Activated CD4-positive, CD25-positive, alpha-beta regulatory T cell treated with anti-CD3 and anti-CD28 coated beads, Interleukin-2, amount 50 U/mL, for 24 hours (primary cell): ENCODE data around the gene CTRB1.
"Not testable (repeated sequence)": the region's sequence is repeated elsewhere in the genome, so short reads cannot be mapped to it uniquely, and the experiment has no call there.

Experiments
- ATAC-seq, 2 donors: fragments of 150-1000 bp; cut with Tn5 transposase; one replicate each; pipeline ENCODE4 v1.10.0; 2021; ENCODE audit warnings: mild to moderate bottlenecking in 1 of 2, moderate library complexity in 1 of 2

Gene CTRB1

GRCh38 chr16:75242436-75243078, 23.8 kb downstream of the CTRB1 start:
- not testable (repeated sequence) for ATAC-seq

- ATAC-seq, result no peak
Observed at GRCh38 chr16:75243667-75244224, 25.0 kb downstream of the CTRB1 start.

- ATAC-seq, result no peak
Observed at GRCh38 chr16:75244225-75244809, 25.5 kb downstream of the CTRB1 start.

DNA sequence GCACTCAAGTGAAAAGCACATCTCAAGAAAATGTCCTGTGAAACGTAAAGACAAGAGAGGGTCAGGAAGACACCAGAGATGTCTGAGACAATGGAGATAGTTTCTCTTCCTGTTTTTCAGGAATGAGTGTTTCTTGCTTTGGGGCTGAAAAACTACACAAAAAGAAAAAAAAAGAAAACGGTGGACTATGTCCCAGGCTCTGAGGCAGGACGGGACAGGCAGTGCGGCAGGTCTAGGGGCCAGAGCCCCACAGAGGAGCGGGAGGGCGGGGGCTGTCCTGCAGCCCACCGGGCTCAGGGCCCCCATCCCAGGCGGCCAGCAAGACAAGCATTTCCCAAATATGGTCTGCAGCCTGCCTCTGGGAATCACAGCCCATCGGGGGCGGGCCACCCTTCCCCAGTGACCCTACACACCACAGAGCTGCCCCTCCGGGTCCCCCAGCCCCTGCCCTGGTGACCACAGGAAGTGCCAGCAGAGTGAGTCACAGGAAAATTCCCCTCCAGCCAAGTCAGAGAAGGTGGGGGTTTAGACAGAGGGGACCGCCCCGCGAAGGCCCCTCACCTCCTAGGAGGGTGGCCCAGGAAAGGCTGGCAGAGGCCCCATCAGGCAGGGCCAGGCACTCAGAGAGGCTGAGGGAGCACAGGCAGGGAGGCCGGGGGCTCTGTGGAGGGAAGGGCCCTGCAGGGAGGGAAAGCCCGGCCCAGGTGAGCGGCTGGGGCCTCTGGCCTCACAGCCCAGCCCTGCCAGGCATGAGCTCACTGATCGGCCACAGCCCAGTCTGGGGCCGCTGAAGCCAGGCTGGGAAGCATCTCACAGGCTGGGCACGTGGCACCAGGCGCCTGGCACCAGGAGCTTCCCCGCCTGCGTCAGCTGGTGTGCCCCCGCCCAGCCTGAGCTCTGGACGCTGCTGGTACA, 26.3 kb downstream of the CTRB1 start:
- ATAC-seq, result no peak

DNA sequence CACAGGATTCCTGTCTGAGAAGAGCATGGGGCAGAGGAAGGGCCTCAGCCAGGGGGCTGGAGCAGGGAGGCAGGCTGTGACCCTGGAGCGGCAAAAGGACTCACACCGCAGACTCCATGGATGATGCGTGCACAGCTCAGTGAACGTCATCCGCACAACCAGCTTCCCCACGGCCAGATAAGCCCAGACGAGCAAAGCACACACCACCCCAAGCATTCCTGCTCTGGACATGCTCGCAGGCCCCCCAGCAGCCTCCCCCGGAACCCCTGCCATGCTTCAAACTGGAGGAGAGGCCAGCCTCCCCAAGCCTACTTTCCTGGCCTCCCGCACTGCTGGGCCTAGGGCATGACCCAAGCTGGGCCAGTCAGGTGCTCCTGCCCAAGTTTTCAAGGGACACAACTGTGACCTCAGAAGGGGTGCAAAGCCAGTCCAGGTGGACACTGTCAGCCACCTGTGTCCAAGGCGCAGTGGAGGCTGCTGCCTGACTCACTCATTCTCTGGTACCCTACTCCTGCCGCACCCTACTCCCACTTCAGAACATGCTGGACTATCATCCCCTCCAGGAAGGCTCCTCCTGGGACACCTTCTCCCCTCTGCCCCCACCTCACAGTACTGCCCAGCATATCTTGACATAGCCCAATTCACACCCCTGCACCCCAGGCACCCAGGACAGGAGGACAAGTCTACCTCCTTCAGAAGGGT, 27.9 kb downstream of the CTRB1 start:
- ATAC-seq, result no peak

- ATAC-seq, result no peak
Observed at GRCh38 chr16:75247249-75247648, 28.5 kb downstream of the CTRB1 start.

- no peak for ATAC-seq
Observed at GRCh38 chr16:75248142-75248535, 29.4 kb downstream of the CTRB1 start.

DNA sequence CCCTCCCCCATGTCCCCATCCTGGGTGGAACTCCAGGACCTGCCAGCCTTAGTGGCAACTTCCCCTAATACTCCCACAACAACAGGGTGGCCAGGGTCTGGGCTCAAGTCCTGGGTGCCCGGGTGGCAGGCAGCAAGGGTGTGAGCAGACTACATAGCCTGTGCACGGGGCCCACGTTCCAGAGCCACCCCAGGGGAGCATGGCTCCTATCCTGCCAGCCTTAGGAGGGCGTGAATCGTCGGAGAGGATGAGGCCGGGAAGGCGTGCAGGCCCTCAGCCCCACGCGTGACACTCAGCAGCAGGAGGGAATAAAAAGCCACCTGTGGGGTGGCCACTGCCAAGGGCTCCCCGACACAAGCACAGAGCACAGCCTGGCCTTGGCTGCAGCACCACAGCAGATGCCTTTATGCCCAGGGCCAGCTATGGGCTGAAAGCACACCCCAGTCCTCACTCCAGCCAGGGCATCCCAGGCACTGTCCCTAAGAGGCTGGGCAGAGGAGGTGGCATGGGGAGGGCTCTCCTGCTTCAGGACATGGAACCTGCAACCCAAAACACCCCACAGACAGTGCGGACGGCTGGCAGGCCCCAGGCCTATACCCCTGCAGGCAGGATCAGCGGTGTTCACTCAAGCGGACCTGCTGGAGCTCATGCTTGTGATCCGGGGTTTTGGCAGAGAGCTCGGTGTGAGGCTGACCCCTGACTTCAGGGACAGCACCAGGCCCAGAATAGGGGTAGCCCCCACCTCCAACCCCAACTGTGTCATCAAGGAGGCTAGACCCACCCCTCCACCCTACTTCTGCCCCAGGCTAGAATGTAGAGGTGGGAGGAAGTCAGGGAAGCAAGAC, 30.0 kb downstream of the CTRB1 start:
- ATAC-seq, result no peak

GRCh38 chr16:75249441-75249840, 30.7 kb downstream of the CTRB1 start:
- no peak for ATAC-seq

DNA sequence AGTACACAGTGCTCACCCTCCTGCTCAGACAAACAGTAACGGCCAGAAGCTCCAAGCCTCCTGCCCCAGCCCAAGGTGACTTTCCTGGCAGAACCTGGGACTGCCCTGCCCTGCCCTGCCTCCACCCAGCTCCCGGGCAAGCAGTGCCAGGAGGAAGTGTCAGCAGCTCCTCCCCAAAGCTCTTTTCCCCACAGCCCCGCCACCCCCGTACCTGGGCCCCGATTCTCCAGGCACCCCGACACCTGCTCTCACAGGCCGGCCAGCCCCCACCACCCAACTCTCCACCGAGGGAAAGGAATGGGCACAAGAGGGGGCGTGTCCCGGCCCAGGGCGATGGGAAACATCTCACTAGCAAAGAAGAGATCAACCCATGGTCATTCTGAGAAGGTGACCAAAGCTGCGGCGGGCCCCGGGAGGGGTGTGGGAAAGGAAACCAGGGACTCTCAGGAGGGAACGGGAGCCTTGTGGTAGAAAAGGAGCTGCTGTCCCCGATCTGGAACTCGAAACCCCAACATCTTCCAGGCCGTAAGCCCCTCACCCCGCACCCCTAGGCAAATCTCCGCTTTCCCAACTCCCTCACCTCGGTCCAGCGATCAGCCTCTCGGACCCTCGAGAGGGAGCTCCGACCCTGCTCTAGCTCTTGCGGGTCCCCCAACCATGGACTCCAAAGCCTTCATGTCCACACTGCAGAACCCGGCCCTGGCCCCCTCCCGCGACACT, 31.5 kb downstream of the CTRB1 start:
- ATAC-seq, result no peak

DNA sequence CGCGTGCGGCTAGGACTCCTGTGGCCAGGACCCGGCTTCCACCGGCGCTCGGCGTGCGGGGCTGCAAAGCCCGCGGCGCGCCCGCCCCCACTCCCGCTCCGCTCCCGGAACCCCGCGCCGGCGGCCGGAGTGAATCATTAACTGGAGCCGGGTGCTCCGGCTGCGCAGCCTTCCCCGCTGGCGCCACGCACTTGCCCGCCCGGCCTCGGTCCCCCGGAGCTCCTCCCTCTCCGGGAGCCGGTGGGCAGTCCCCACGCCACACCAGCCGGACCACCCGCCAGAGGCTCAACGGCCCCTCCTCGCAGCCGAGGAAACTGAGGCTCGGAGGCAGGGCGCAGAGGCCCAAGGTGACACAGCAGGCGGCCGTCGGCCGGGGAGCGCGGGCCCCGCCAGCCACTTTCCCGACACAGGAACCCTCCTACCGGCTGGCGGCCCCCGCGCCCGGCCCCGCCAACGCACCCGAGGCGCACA, 32.1 kb downstream of the CTRB1 start:
- ATAC-seq, result no peak

DNA sequence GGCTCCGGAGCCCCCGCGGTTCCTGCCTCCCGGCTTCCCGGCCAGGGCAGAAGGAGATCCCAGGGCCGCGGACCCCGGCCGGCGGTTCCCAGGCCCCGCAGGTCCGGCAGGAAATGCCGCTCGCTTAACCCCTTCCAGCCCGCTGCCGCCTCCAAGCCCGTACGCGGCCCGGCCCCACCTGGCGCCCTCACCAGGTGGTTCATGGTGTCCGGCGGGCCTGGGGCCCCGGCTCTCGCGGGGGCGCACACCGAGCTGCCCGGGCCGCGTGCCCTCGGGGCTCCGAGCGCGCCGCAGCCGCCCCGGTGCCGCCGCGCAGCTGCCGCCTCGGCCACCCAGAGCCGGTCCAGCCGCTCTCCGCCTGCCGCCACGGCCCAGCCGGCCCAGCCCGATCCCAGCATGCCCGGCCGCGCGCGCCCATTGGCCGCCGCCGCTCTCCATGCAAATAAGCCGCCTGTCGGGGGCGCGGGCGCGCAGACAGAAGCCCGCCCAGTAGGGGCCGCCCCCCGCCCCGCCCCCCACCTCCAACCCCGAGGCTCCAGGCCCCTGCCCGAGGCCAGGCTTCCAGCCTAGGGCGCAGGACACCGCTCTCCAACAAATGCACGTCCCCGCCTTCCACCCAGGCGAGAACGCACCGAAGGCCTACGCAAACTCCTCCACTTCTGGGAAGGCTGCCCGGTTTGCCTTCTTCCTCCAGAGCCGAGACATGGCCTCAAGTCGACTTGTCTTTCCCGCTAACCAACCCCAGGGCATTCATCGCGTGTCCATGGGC, 32.7 kb downstream of the CTRB1 start, which contains the start of gene BCAR1:
TSS of gene BCAR1 (minus strand) at position 345 of the 769 bp plus-strand sequence. CDS start at position 203, 142 bp downstream.
- peak; percentile 35 to 43 for ATAC-seq

- ATAC-seq, result no peak
Observed at GRCh38 chr16:75252049-75252864, 33.5 kb downstream of the CTRB1 start.

- ATAC-seq, result no peak
Observed at GRCh38 chr16:75252946-75253911, 34.4 kb downstream of the CTRB1 start.

DNA sequence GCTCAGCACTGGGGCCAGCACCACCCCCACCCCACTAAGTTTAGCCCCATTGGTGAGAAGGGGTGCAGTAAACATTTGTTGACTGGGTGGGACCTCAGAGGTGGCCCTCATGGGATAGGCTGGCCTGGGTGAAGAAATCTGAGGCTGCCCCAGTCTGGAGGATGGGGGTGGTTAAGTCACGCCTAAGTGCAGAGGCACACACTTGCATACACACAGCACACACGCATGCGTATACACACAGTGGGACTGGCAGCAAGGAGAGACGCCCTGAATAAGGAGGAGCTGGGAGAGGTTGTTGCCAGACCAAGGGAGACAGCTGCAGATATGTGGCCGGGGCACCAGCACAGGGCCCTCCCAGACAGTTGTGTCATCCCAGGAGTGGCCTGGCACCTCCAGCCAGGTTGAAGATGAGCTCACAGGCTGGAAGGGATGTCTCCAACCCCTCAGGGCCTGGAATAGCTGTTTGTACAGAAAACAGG, 35.6 kb downstream of the CTRB1 start:
- no peak for ATAC-seq

GRCh38 chr16:75256059-75256571, 37.3 kb downstream of the CTRB1 start:
- no peak for ATAC-seq

DNA sequence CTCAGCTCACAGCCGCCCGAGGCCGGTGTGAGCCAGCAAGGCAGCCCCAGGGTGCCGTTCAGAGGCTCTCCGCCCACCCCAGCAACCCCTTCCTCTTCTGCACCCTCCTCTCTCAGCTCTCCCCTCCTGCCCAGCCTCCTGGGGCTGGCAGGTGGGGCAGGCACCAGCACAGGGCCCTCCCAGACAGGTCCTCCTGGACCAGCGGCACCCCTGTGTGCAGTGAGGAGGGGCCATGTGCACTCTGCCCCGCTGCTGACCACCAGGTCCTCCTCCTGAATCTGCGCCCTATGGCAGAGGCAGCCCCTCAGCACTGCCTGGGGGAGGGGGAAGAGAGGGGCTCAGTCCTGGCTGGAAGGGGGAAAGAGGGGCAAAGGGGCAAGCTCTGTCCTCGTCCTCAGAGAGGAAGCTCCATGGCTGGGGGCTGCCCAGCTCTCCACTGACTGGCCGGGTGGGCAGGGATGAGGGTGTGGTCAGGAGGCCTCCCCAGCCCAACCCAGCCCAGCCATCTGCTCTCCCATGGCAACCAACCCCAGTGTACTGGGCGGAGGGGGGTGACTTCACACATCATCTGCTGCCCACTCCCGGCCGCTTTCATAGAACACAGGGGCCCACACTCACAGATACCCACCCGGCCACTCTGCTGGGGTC, 38.0 kb downstream of the CTRB1 start:
- ATAC-seq, result no peak
